ENCODE results near the gene C1R. TPM values are rescaled to one million over a fixed set of nuclear protein-coding genes. Genes with fewer than 3 reads are reported as not detected.
A peak's percentile ranks its signal among the peaks of the same experiment; 100 is the strongest.

The C1R gene
- total RNA-seq: 4.6 TPM
- 1 to 10 TPM; 1.4 to 3.2 (median 2.1) TPM for polyA plus RNA-seq

- H3K27me3 Mint-ChIP-seq: peaks cover 7% of the 10 kb centered on the region
- H3K36me3 ChIP-seq (ENCODE audit: control insufficient read depth, insufficient read depth, low read length): no peaks in the 10 kb centered on the region
Measured at GRCh38 chr12:7092229-7092985, at the start of gene C1R. Gene C1R (minus strand): TSS chr12:7092445. CDS start chr12:7092388, 57 bp downstream.

GRCh38 chr12:7141351-7142005 lies 49.2 kb upstream of the C1R start:
- H3K36me3 ChIP-seq (ENCODE audit: control insufficient read depth, insufficient read depth, low read length): peaks cover 39% of the 10 kb centered on the region
- Mint-ChIP-seq H3K4me3 (no peak overlapping the region), H3K9me3 (no peaks in the 10 kb centered on the region)

More at GRCh38 chr12:7092229-7092985, at the start of gene C1R:
- no peaks in the 10 kb centered on the region for H3K9me3 Mint-ChIP-seq
- Histone ChIP-seq H3K27me3 (ENCODE audit: control insufficient read depth, insufficient read depth, low read length) (no peaks in the 10 kb centered on the region), H3K9me3 (ENCODE audit: control insufficient read depth in 2 of 2, low read length in 2 of 2) (no peaks in the 10 kb centered on the region), H3K4me1 (ENCODE audit: control insufficient read depth, insufficient read depth, low read length, poor library complexity, severe bottlenecking) (peaks cover 8% of the 10 kb centered on the region), H3K4me3 (ENCODE audit: low read depth, low read length) (peak within 1 kb of the TSS; percentile 77), H3K27ac (ENCODE audit: insufficient read depth, low read length, poor library complexity, severe bottlenecking) (peak within 1 kb of the TSS; percentile 39)
- peak; percentile 56 to 74 (median 64) for DNase-seq
- peak within 1 kb of the TSS; percentile 76 to 89 (median 85) for H3K4me3 Mint-ChIP-seq
- peak; percentile 52 to 66 for ATAC-seq (ENCODE audit: low read depth in 2 of 2)
- peaks cover 0 to 21% (median 3%) of the 10 kb centered on the region in 4 donors for H3K4me1 Mint-ChIP-seq
- H3K27ac Mint-ChIP-seq: peak within 1 kb of the TSS; percentile 65 to 90 (median 74)
- H3K36me3 Mint-ChIP-seq: peaks cover 3% of the 10 kb centered on the region

GRCh38 chr12:7139200-7139599 lies 47.0 kb upstream of the C1R start:
- peaks cover 51% of the 10 kb centered on the region for H3K36me3 ChIP-seq (ENCODE audit: control insufficient read depth, insufficient read depth, low read length)
- H3K27me3 ChIP-seq (ENCODE audit: control insufficient read depth, insufficient read depth, low read length): no peaks in the 10 kb centered on the region
- H3K36me3 Mint-ChIP-seq: peaks cover 56% of the 10 kb centered on the region
- no peaks in the 10 kb centered on the region for H3K9me3 ChIP-seq (ENCODE audit: control insufficient read depth in 2 of 2, low read length in 2 of 2)
- H3K4me1 Mint-ChIP-seq: peaks cover 0 to 5% (median 2%) of the 10 kb centered on the region in 4 donors
- H3K9me3 Mint-ChIP-seq: no peaks in the 10 kb centered on the region
- no peak overlapping the region for H3K4me3 Mint-ChIP-seq
- no peak overlapping the region for H3K27ac Mint-ChIP-seq
- DNase-seq: no peak
- no peak for ATAC-seq (ENCODE audit: low read depth in 2 of 2)
- no peak overlapping the region for H3K4me3 ChIP-seq (ENCODE audit: low read depth, low read length)
- no peaks in the 10 kb centered on the region for H3K27me3 Mint-ChIP-seq
- no peaks in the 10 kb centered on the region for H3K4me1 ChIP-seq (ENCODE audit: control insufficient read depth, insufficient read depth, low read length, poor library complexity, severe bottlenecking)
- no peak overlapping the region for H3K27ac ChIP-seq (ENCODE audit: insufficient read depth, low read length, poor library complexity, severe bottlenecking)

More at GRCh38 chr12:7141351-7142005, 49.2 kb upstream of the C1R start:
- H3K27ac ChIP-seq (ENCODE audit: insufficient read depth, low read length, poor library complexity, severe bottlenecking): no peak overlapping the region
- no peak for DNase-seq
- no peaks in the 10 kb centered on the region for H3K9me3 ChIP-seq (ENCODE audit: control insufficient read depth in 2 of 2, low read length in 2 of 2)
- ATAC-seq (ENCODE audit: low read depth in 2 of 2): no peak
- H3K27me3 ChIP-seq (ENCODE audit: control insufficient read depth, insufficient read depth, low read length): no peaks in the 10 kb centered on the region
- Mint-ChIP-seq H3K27ac (peak overlapping the region in 2 of 3 donors; percentile 23 to 65), H3K36me3 (peaks cover 52% of the 10 kb centered on the region), H3K27me3 (no peaks in the 10 kb centered on the region), H3K4me1 (peaks cover 0 to 5% (median 3%) of the 10 kb centered on the region in 4 donors)
- no peak overlapping the region for H3K4me3 ChIP-seq (ENCODE audit: low read depth, low read length)
- no peaks in the 10 kb centered on the region for H3K4me1 ChIP-seq (ENCODE audit: control insufficient read depth, insufficient read depth, low read length, poor library complexity, severe bottlenecking)

- H3K27ac Mint-ChIP-seq: peak overlapping the region in 1 of 3 donors; percentile 42
- DNase-seq: no peak
- Histone ChIP-seq H3K27me3 (ENCODE audit: control insufficient read depth, insufficient read depth, low read length) (no peaks in the 10 kb centered on the region), H3K9me3 (ENCODE audit: control insufficient read depth in 2 of 2, low read length in 2 of 2) (no peaks in the 10 kb centered on the region), H3K36me3 (ENCODE audit: control insufficient read depth, insufficient read depth, low read length) (peaks cover 55% of the 10 kb centered on the region), H3K4me1 (ENCODE audit: control insufficient read depth, insufficient read depth, low read length, poor library complexity, severe bottlenecking) (no peaks in the 10 kb centered on the region), H3K4me3 (ENCODE audit: low read depth, low read length) (no peak overlapping the region), H3K27ac (ENCODE audit: insufficient read depth, low read length, poor library complexity, severe bottlenecking) (no peak overlapping the region)
- H3K4me3 Mint-ChIP-seq: peak overlapping the region in 1 of 4 donors; percentile 44
- no peak for ATAC-seq (ENCODE audit: low read depth in 2 of 2)
- no peaks in the 10 kb centered on the region for H3K27me3 Mint-ChIP-seq
- peaks cover 0 to 9% (median 2%) of the 10 kb centered on the region in 4 donors for H3K4me1 Mint-ChIP-seq
- no peaks in the 10 kb centered on the region for H3K9me3 Mint-ChIP-seq
- peaks cover 58% of the 10 kb centered on the region for H3K36me3 Mint-ChIP-seq
Measured at GRCh38 chr12:7137908-7138307, 45.7 kb upstream of the C1R start.

GRCh38 chr12:7136676-7137075 lies 44.4 kb upstream of the C1R start:
- Mint-ChIP-seq H3K27ac (no peak overlapping the region), H3K27me3 (no peaks in the 10 kb centered on the region), H3K4me1 (peaks cover 4 to 22% (median 6%) of the 10 kb centered on the region in 4 donors), H3K9me3 (no peaks in the 10 kb centered on the region), H3K4me3 (no peak overlapping the region), H3K36me3 (peaks cover 50% of the 10 kb centered on the region)
- H3K9me3 ChIP-seq (ENCODE audit: control insufficient read depth in 2 of 2, low read length in 2 of 2): no peaks in the 10 kb centered on the region
- ATAC-seq (ENCODE audit: low read depth in 2 of 2): no peak
- no peaks in the 10 kb centered on the region for H3K27me3 ChIP-seq (ENCODE audit: control insufficient read depth, insufficient read depth, low read length)
- H3K4me3 ChIP-seq (ENCODE audit: low read depth, low read length): no peak overlapping the region
- H3K27ac ChIP-seq (ENCODE audit: insufficient read depth, low read length, poor library complexity, severe bottlenecking): no peak overlapping the region
- no peak for DNase-seq
- H3K4me1 ChIP-seq (ENCODE audit: control insufficient read depth, insufficient read depth, low read length, poor library complexity, severe bottlenecking): peaks cover 4% of the 10 kb centered on the region
- H3K36me3 ChIP-seq (ENCODE audit: control insufficient read depth, insufficient read depth, low read length): peaks cover 55% of the 10 kb centered on the region

GRCh38 chr12:7136071-7136470 lies 43.8 kb upstream of the C1R start:
- no peak overlapping the region for H3K4me3 ChIP-seq (ENCODE audit: low read depth, low read length)
- H3K9me3 Mint-ChIP-seq: no peaks in the 10 kb centered on the region
- DNase-seq (no peak), ATAC-seq (ENCODE audit: low read depth in 2 of 2) (no peak)
- H3K36me3 ChIP-seq (ENCODE audit: control insufficient read depth, insufficient read depth, low read length): peaks cover 55% of the 10 kb centered on the region
- H3K9me3 ChIP-seq (ENCODE audit: control insufficient read depth in 2 of 2, low read length in 2 of 2): no peaks in the 10 kb centered on the region
- peaks cover 4 to 28% (median 9%) of the 10 kb centered on the region in 4 donors for H3K4me1 Mint-ChIP-seq
- no peaks in the 10 kb centered on the region for H3K27me3 ChIP-seq (ENCODE audit: control insufficient read depth, insufficient read depth, low read length)
- H3K27me3 Mint-ChIP-seq: no peaks in the 10 kb centered on the region
- no peak overlapping the region for H3K27ac Mint-ChIP-seq
- no peak overlapping the region for H3K27ac ChIP-seq (ENCODE audit: insufficient read depth, low read length, poor library complexity, severe bottlenecking)
- H3K36me3 Mint-ChIP-seq: peaks cover 47% of the 10 kb centered on the region
- H3K4me1 ChIP-seq (ENCODE audit: control insufficient read depth, insufficient read depth, low read length, poor library complexity, severe bottlenecking): peaks cover 10% of the 10 kb centered on the region
- H3K4me3 Mint-ChIP-seq: no peak overlapping the region

- Mint-ChIP-seq H3K27me3 (no peaks in the 10 kb centered on the region), H3K4me1 (peaks cover 4 to 34% (median 15%) of the 10 kb centered on the region in 4 donors), H3K4me3 (peak overlapping the region in 2 of 4 donors; percentile 26 to 29), H3K36me3 (peaks cover 41% of the 10 kb centered on the region), H3K9me3 (no peaks in the 10 kb centered on the region), H3K27ac (no peak overlapping the region)
- ATAC-seq (ENCODE audit: low read depth in 2 of 2) (no peak), DNase-seq (no peak)
- Histone ChIP-seq H3K27me3 (ENCODE audit: control insufficient read depth, insufficient read depth, low read length) (no peaks in the 10 kb centered on the region), H3K27ac (ENCODE audit: insufficient read depth, low read length, poor library complexity, severe bottlenecking) (no peak overlapping the region), H3K4me3 (ENCODE audit: low read depth, low read length) (no peak overlapping the region), H3K9me3 (ENCODE audit: control insufficient read depth in 2 of 2, low read length in 2 of 2) (no peaks in the 10 kb centered on the region), H3K4me1 (ENCODE audit: control insufficient read depth, insufficient read depth, low read length, poor library complexity, severe bottlenecking) (peaks cover 17% of the 10 kb centered on the region), H3K36me3 (ENCODE audit: control insufficient read depth, insufficient read depth, low read length) (peaks cover 51% of the 10 kb centered on the region)
Measured at GRCh38 chr12:7134396-7135166, 42.3 kb upstream of the C1R start.

Data from CD4-positive, CD25-positive, alpha-beta regulatory T cell (primary cell).